ENCODE measurements around the gene TMEM135.

DNA sequence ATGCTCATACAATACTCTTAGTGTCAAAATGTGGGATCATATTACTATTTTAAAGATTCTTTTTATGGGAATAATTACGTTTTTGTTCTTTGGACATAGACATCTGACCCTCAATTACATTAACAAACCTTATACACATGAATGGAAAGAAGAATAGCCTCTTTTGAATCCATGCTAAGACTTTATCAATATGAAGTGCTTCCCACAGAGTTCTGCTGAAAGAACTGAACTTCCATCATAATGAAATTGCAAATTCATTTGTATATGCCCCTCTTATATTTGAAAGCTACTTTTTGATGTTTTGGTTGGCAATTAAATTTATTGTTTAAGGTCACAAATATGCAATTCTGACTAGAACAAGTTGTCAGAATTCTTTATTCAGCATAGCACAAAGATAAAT is 254.9 kb downstream of the TMEM135 start:
- TF ChIP-seq, protein P1, sequence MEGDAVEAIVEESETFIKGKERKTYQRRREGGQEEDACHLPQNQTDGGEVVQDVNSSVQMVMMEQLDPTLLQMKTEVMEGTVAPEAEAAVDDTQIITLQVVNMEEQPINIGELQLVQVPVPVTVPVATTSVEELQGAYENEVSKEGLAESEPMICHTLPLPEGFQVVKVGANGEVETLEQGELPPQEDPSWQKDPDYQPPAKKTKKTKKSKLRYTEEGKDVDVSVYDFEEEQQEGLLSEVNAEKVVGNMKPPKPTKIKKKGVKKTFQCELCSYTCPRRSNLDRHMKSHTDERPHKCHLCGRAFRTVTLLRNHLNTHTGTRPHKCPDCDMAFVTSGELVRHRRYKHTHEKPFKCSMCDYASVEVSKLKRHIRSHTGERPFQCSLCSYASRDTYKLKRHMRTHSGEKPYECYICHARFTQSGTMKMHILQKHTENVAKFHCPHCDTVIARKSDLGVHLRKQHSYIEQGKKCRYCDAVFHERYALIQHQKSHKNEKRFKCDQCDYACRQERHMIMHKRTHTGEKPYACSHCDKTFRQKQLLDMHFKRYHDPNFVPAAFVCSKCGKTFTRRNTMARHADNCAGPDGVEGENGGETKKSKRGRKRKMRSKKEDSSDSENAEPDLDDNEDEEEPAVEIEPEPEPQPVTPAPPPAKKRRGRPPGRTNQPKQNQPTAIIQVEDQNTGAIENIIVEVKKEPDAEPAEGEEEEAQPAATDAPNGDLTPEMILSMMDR (IDR thresholded peaks at IDR 0.05 in 4 of 5, conservative IDR thresholded peaks at IDR 0.05 in 1 of 5): no peak
- no peak for TF ChIP-seq POLR2A (IDR thresholded peaks at IDR 0.05)

Data from gastrocnemius medialis (tissue), 4 donors.